Measurements from ENCODE around the gene RNU7-1. TPM values are rescaled to one million over a fixed set of nuclear protein-coding genes. Genes with fewer than 3 reads are reported as not detected.

Gene RNU7-1
- total RNA-seq, 1 donor from 2014 or later, result not detected

- no peak for DNase-seq (ENCODE audit: low spot score, unreplicated experiment)
- H3K4me1 Mint-ChIP-seq (ENCODE audit: low read depth), result peaks cover 38% of the 10 kb centered on the region
- no peaks in the 10 kb centered on the region for H3K27me3 Mint-ChIP-seq
- TF ChIP-seq, protein P1, sequence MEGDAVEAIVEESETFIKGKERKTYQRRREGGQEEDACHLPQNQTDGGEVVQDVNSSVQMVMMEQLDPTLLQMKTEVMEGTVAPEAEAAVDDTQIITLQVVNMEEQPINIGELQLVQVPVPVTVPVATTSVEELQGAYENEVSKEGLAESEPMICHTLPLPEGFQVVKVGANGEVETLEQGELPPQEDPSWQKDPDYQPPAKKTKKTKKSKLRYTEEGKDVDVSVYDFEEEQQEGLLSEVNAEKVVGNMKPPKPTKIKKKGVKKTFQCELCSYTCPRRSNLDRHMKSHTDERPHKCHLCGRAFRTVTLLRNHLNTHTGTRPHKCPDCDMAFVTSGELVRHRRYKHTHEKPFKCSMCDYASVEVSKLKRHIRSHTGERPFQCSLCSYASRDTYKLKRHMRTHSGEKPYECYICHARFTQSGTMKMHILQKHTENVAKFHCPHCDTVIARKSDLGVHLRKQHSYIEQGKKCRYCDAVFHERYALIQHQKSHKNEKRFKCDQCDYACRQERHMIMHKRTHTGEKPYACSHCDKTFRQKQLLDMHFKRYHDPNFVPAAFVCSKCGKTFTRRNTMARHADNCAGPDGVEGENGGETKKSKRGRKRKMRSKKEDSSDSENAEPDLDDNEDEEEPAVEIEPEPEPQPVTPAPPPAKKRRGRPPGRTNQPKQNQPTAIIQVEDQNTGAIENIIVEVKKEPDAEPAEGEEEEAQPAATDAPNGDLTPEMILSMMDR (IDR thresholded peaks at IDR 0.05; ENCODE audit: unreplicated experiment), result no peak
- no peaks in the 10 kb centered on the region for H3K9me3 Mint-ChIP-seq (ENCODE audit: low read depth)
- H3K36me3 Mint-ChIP-seq (ENCODE audit: insufficient read depth), result peaks cover 2% of the 10 kb centered on the region
- peak overlapping the region; percentile 100 for H3K27ac Mint-ChIP-seq
- peak overlapping the region; percentile 86 for H3K4me3 Mint-ChIP-seq (ENCODE audit: low read depth)
Measured at GRCh38 chr12:6946920-6947374, 3.3 kb downstream of the RNU7-1 start.

DNA sequence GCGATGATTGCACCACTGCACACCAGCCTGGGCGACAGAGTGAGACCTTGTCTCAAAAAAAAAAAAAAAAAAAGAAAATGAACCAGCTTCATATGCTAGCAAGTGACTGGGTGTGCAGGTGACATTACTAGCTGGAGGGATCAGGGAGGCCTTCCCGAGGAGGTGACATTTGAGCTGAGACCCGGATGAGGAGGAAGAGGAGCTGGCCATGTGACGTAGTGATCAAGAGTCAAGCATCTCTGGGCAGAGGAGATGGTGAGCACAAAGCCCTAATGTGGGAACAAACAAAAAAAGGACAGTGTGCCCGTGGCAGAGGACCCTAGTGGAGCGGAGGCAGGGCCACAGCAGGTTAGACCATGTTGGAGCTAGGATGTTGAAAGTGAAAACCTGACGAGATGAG, 4.0 kb downstream of the RNU7-1 start:
- no peaks in the 10 kb centered on the region for H3K27me3 Mint-ChIP-seq
- TF ChIP-seq, protein P1 (IDR thresholded peaks at IDR 0.05; ENCODE audit: unreplicated experiment), result no peak
- DNase-seq (ENCODE audit: low spot score, unreplicated experiment), result no peak
- H3K9me3 Mint-ChIP-seq (ENCODE audit: low read depth), result no peaks in the 10 kb centered on the region
- H3K27ac Mint-ChIP-seq, result peak overlapping the region; percentile 29
- H3K4me1 Mint-ChIP-seq (ENCODE audit: low read depth), result peaks cover 35% of the 10 kb centered on the region
- H3K36me3 Mint-ChIP-seq (ENCODE audit: insufficient read depth), result no peaks in the 10 kb centered on the region
- peak overlapping the region; percentile 27 for H3K4me3 Mint-ChIP-seq (ENCODE audit: low read depth)

- Mint-ChIP-seq H3K9me3 (ENCODE audit: low read depth) (no peaks in the 10 kb centered on the region), H3K36me3 (ENCODE audit: insufficient read depth) (no peaks in the 10 kb centered on the region), H3K27me3 (no peaks in the 10 kb centered on the region), H3K4me1 (ENCODE audit: low read depth) (peaks cover 23% of the 10 kb centered on the region), H3K4me3 (ENCODE audit: low read depth) (peak overlapping the region; percentile 36), H3K27ac (peak overlapping the region; percentile 38)
- DNase-seq (ENCODE audit: low spot score, unreplicated experiment), result no peak
- TF ChIP-seq, protein P1 (IDR thresholded peaks at IDR 0.05; ENCODE audit: unreplicated experiment), result no peak
Measured at GRCh38 chr12:6948873-6949594, 5.4 kb downstream of the RNU7-1 start.

DNA sequence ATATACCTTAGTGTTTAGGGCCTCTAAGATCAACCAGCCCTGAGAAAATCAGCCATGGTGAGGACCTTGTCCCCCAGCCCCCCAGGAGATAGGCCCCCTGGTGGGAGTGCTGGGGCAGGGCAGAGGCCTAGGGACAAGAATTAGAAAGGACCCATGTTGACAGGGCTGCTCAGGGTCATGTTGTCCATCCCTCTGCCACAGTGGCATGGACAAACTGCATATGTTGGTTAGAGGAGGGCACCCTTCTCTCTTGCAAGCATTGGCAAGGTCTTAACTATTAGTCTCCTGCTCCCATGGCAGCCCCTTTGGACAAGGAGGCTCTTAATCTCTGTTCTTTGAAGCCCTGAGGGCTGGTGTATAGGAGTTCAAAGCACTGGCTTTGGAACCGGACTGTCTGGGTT, 6.8 kb downstream of the RNU7-1 start:
- TF ChIP-seq, protein P1 (IDR thresholded peaks at IDR 0.05; ENCODE audit: unreplicated experiment), result peak; percentile 59
- H3K4me1 Mint-ChIP-seq (ENCODE audit: low read depth), result peaks cover 15% of the 10 kb centered on the region
- no peak for DNase-seq (ENCODE audit: low spot score, unreplicated experiment)
- no peaks in the 10 kb centered on the region for H3K27me3 Mint-ChIP-seq
- H3K27ac Mint-ChIP-seq, result peak overlapping the region; percentile 46
- H3K36me3 Mint-ChIP-seq (ENCODE audit: insufficient read depth), result no peaks in the 10 kb centered on the region
- H3K9me3 Mint-ChIP-seq (ENCODE audit: low read depth), result no peaks in the 10 kb centered on the region
- no peak overlapping the region for H3K4me3 Mint-ChIP-seq (ENCODE audit: low read depth)

DNA sequence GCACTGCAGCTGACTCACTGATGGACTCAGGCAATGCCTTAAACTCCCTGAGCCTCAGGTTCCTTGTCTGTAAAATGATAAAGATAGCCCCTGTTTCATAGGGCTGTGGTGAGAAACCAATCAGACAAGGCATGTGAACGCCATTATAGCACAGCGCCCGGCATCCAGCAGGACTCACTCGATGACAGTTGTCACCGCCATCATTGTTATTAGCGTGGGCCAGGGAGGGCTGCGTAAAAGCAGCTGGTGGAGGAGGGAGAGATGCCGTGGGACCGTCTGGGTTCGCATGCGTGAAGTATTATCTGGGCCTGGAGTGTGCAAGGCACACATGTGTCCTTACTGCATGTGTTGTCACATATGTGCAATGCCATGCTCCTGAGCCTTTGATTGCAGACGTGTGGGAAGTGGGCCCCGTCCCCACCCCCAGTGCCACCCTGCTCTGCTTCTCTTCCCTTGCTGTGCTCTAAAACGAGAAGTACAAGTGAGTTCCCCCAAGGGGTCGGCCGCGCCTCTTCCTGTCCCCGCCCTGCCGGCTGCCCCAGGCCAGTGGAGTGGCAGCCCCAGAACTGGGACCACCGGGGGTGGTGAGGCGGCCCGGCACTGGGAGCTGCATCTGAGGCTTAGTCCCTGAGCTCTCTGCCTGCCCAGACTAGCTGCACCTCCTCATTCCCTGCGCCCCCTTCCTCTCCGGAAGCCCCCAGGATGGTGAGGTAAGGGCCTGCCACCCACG, 7.4 kb downstream of the RNU7-1 start, which contains the start of gene PTPN6:
Gene PTPN6 (plus strand): TSS at position 546 of the 730 bp plus-strand sequence. CDS start 157 bp downstream, at position 703.
- no peaks in the 10 kb centered on the region for H3K9me3 Mint-ChIP-seq (ENCODE audit: low read depth)
- H3K36me3 Mint-ChIP-seq (ENCODE audit: insufficient read depth), result no peaks in the 10 kb centered on the region
- DNase-seq (ENCODE audit: low spot score, unreplicated experiment), result no peak
- H3K27me3 Mint-ChIP-seq, result no peaks in the 10 kb centered on the region
- peak within 1 kb of the TSS; percentile 46 for H3K27ac Mint-ChIP-seq
- no peak within 1 kb of the TSS for H3K4me3 Mint-ChIP-seq (ENCODE audit: low read depth)
- TF ChIP-seq, protein P1 (IDR thresholded peaks at IDR 0.05; ENCODE audit: unreplicated experiment), result no peak
- peaks cover 11% of the 10 kb centered on the region for H3K4me1 Mint-ChIP-seq (ENCODE audit: low read depth)

All from progenitor cell of endocrine pancreas (in vitro differentiated cells).